GM12865 (cell line): Measurements from ENCODE around the gene TMTC3.

Experiments used
- DNase-seq: peaks from one replicate; pipeline ENCODE4 v3.0.0; 2010; ENCODE audit warnings: low read depth
- H3K4me3 ChIP-seq: 2 replicates; pipeline ENCODE4 v1.5.1; 2011; ENCODE audit warnings: mild to moderate bottlenecking, low read depth, low read length, control low read depth
- TF ChIP-seq, protein P1 (sequence below): IDR thresholded peaks from 2 replicates; pipeline ENCODE4 v1.5.1; 2011; ENCODE audit warnings: low read length, control low read depth, low read depth, inconsistent platforms; ENCODE audit not compliant: insufficient read depth; ENCODE audit errors: missing control alignments

TMTC3 gene

DNA sequence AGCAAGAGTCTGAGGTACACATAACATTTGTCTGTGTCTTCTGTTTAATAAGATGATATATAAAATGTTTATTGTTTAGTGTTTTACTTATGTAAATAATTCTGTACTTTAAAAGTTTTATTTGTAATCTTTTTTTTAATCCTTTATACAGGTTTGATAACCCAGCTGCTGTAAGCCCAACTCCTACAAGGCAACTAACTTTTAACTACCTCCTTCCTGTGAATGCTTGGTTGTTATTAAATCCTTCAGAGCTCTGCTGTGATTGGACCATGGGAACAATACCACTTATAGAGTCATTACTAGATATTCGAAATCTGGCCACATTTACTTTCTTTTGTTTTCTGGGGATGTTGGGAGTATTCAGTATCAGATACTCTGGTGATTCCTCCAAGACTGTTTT lies 24.1 kb downstream of the TMTC3 start:
- TF ChIP-seq, protein P1, sequence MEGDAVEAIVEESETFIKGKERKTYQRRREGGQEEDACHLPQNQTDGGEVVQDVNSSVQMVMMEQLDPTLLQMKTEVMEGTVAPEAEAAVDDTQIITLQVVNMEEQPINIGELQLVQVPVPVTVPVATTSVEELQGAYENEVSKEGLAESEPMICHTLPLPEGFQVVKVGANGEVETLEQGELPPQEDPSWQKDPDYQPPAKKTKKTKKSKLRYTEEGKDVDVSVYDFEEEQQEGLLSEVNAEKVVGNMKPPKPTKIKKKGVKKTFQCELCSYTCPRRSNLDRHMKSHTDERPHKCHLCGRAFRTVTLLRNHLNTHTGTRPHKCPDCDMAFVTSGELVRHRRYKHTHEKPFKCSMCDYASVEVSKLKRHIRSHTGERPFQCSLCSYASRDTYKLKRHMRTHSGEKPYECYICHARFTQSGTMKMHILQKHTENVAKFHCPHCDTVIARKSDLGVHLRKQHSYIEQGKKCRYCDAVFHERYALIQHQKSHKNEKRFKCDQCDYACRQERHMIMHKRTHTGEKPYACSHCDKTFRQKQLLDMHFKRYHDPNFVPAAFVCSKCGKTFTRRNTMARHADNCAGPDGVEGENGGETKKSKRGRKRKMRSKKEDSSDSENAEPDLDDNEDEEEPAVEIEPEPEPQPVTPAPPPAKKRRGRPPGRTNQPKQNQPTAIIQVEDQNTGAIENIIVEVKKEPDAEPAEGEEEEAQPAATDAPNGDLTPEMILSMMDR, result no peak
- no peak for DNase-seq

DNA sequence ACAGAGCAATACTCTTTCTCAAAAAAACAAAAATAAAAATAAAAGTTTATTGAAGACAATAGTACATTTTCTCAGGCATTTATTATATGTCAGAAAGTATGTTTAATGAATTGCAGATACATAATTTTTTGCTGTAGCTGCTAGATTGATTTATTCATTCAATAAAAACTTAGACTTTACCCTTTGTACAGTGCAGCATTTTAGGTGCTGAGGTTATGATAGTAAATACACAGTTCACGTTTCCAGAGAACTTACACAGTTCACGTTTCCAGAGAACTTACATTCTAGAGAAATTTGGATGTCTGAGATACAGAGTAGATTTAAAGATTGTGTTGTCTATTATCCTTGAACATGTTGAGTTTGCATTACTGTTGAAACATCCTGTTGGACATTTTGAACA lies 25.3 kb downstream of the TMTC3 start:
- no peak for DNase-seq
- TF ChIP-seq, protein P1, result no peak
- no peak overlapping the region for H3K4me3 ChIP-seq

More for the DNA sequence above, 24.1 kb downstream of the TMTC3 start:
- H3K4me3 ChIP-seq, result no peak overlapping the region

DNA sequence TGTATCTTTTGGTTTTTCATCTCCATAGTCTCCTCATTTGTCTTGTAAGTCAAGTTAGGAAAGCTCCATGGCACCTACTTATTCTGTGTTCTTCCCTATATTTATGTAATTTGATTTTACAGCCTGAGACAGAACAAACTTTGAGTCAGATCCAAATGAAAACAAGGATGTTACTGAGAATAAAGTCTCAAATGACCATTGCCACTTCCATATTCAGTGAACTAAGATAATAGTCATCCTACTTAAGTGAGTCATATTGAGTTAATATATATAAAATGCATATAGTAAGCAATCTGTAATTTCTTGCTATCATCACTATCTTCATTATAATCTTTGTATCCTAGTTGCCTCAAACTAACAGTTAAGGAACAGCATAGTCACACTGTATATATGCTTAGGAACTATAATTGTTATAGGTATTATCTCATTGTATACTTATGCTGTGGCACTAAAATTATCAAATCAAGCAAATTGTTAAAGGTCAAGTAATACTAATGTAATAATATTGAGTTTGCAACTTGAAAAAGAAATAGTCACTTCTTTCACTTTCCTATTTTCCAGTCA lies 30.8 kb downstream of the TMTC3 start:
- no peak overlapping the region for H3K4me3 ChIP-seq
- TF ChIP-seq, protein P1, result no peak
- no peak for DNase-seq

DNA sequence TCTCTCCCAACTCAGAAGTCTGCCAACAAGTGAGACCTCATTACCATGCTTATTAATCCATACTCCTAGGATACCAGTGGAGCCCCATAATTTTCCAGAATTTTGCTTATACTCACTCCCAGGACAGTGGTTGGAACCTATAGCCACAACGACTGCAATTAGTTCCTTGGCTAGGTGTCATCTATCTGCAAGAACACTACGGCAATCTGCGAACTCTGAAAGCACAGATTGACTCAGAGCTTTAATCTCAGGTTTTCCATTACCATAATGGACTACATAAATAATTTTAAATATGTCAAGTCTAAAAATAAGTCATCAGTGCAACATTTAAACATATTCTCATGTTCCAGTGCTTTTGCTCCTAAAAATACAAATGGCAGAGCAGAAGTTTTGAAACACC lies 33.4 kb downstream of the TMTC3 start:
- no peak for DNase-seq
- TF ChIP-seq, protein P1, result no peak
- no peak overlapping the region for H3K4me3 ChIP-seq

DNA sequence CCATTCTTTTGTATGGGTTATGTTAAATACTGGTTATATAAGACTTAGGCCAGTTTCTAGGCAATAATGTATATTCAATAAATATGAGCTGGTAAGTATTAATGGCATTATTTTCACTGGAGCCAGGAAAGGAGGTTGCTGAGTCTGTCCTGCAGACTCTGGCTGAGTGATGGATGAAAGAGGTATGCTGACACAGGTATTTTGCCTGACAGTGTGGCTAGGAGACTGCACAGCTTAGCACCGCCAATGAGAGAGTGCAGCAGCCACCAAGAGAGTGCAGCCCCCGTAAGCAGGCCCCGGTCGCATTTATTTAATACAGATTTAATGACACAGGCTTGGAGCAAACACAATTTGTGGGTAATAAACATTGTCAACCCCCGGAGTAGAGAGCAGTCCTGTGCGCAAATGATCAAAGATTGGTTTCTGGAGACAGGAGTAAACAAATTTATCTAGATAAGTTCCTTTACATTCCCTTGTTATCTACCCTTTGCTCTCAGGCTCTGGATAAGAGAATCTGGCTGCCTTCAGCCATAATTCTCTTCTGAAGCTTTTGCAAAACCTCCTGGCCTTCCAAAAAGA lies 37.4 kb downstream of the TMTC3 start:
- TF ChIP-seq, protein P1, result no peak

DNA sequence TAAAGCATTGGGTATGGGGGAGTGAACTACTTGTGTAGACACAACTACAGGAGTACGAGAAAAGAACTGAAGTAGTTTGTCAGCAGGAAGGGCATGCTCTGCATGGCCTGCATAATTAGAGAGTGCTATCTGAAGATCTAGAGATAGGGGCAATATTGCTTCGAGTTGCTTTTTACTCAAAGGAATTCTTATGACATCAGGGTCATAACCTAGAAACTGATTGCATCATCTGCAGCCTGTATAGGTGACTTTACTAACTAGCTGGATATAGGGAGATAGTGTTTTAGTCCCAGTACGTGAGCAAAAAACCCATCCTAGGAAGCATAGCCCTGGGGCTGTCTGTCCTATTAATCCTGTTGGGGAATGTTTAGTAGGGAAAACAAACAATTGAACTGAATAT lies 39.8 kb downstream of the TMTC3 start:
- TF ChIP-seq, protein P1, result no peak

More for the DNA sequence above, 37.4 kb downstream of the TMTC3 start:
- DNase-seq, result no peak
- H3K4me3 ChIP-seq, result no peak overlapping the region

DNA sequence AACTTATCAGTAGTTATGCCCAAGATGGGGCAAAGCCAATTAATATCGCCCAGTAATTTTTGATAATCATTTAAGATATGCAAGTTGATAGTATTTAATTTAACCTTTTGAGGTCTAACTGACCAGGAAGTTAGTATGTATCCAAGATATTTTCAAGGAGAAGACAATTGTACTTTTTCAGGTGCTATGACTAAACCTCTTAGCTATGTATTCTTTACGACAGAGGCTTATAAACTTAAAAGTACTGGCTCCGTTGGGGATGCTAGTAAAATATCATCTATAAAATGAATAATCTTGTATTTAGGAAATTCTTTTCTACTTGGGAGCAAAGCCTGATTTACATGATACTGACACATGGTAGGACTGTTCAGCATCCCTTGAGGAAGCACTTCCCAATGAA lies 40.3 kb downstream of the TMTC3 start:
- DNase-seq, result no peak
- no peak overlapping the region for H3K4me3 ChIP-seq
- TF ChIP-seq, protein P1, result no peak

More for the DNA sequence above, 39.8 kb downstream of the TMTC3 start:
- no peak for DNase-seq
- no peak overlapping the region for H3K4me3 ChIP-seq
